Activated T-cell treated with anti-CD3 and anti-CD28 coated beads for 24 hours (primary cell): ENCODE measurements around the gene TAS2R7.
"Not testable (repeated sequence)": the region's sequence is repeated elsewhere in the genome, so short reads cannot be mapped to it uniquely, and the experiment has no call there.

Experiments used
- DNase-seq: peaks from one replicate; pipeline ENCODE4 v3.0.0-alpha.2; 2020; ENCODE audit warnings: low read depth

Gene TAS2R7, protein sequence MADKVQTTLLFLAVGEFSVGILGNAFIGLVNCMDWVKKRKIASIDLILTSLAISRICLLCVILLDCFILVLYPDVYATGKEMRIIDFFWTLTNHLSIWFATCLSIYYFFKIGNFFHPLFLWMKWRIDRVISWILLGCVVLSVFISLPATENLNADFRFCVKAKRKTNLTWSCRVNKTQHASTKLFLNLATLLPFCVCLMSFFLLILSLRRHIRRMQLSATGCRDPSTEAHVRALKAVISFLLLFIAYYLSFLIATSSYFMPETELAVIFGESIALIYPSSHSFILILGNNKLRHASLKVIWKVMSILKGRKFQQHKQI

DNA sequence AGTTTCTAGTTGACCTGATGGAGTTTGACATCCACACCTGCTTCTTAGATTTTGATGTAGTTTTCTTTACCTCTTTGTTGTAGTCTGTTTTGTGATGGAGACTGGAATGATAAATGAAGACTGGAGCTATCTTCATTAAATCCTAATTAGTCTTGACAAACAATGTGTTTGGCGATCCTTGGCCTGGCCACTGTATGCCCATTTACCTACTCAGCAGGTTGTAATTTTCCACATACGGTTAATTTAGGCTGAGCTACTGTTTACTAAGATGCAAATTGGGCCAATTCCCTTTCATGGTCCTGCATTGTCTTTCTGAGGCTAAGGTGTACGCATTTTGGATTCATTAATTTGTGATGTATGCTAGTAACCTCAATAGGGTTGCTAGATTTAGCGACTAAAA, at the start of gene TAS2R7:
TSS of gene TAS2R7 (minus strand) at position 41 of the 400 bp plus-strand sequence. CDS start 57 bp downstream, outside the sequence.
- no peak for DNase-seq

DNA sequence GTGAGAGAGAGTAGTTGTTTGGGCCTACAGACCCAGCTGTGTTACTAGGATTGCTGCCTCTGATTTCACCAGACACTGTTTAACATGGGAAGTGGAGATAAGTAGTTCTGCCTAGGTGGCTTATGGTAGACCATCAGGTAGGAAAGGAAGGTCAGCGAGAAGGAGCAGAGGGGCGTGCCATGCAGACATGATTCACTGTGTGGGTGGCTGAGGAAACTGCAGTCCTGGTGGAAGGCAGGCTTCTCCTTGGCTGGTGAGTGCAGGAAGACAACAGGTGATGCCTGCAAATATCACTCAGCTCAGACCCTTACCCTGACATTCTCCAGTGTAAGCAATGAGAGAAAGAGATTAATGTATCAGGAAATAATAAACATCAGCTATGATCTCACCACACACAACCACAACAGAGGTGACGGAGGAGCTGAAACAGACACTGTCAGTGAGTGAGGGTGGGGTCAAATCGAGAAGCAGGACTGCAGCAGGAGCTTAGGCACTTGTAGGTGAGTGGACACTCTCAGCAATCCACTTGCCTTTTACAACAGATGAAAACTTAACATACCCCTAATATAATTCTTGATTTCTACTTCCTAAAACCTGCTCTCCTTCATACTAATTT, 48.9 kb upstream of the TAS2R7 start:
- no peak for DNase-seq

DNA sequence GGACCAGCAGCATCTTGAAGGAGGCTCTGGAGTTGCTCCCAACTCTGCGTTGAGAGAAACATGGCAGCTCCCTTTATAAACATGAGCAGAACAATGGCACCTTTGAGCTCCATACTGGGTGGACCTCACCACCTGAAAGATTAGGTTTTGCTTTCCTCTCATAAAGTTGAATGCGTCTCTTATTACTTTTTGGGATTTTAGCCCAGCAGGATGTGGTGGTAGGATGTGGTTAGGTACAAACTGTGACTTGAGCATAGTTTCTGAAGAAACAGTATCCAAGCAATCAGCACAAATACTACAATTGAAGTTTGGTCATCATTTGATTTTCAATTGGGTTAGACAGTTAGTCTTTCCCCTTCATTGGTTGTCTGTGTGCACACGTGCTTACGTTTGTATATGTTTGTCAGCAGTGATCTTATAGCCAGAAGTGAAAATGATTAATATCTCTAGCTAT, 47.0 kb upstream of the TAS2R7 start, which contains the start of gene PRR4:
TSS of gene PRR4 (minus strand) at position 51 of the 454 bp plus-strand sequence. CDS start at position 13, 38 bp downstream.
- DNase-seq, result no peak

DNA sequence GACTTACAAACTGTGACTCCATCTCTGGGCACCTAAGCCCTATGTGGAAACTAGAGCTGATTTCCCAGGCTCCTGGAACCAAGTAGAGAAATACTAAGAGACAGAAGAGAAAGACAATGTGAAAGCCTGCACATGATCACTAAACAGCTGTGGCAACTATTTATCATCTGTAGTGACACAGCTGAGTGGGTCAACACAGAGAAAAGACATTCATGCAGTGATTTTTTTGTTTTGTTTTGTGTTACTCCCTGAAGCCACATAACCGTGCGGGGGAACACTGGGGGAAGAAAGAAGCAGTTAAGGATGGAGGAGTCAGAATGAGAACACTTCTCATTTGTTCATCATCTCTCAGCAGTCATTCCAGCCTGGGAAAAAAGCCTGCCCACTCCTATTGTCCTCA, 45.3 kb upstream of the TAS2R7 start:
- no peak for DNase-seq

DNA sequence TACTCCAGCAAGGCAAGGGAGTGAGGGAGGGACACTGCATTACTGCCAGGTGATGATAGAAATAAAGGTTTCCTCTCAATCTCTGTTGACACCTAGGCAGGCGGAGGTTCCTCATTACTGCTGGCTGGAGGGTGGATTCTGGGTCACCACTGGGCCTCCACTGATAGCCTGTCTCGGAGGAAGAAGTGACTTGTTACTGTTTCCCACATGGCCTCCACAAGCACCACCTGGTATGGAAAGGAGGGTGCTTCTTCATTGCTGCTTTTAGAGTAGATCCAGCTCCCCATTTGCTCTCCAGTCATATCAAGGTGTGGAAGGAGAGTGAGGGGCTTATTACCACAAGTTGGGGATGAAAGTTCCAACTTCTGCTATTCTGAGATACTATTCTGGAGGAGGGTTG, 40.4 kb upstream of the TAS2R7 start:
- no peak for DNase-seq

DNA sequence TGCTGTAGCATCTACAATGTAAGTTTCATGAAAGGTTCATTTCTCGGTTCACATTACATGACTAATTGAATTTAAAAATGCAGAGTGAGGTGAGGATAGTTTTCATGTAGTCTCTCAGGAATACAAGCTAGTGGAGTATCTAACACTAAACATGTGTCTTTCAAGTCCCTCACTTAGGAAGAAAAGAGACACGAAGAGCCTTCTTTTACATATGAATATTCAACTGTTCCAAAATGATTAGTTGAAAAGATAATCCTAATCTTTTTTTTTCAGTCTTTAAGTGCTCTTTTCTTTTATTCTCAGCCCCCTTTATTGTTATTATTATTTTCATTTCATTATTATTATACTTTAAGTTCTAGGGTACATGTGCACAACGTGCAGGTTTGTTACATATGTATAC, 36.0 kb upstream of the TAS2R7 start:
- no peak for DNase-seq

DNA sequence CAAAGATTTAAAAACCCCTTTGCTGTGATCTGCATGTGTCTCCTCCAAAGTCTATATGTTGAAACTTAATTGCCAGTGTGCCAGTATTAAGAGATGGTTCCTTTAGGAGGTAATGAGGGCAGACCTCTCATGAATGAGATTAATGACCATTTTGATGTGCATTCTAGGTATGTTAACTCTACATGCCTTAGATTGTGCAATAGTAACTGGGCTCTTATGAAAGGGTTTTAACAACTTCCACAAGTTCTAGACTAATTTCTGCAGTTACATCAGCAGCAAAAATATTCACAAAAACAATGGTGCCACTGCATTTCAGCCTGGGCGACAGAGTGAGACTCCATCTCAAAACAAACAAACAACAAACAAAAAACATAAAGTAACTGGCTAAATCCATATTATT, 27.6 kb upstream of the TAS2R7 start:
- DNase-seq, result no peak

DNA sequence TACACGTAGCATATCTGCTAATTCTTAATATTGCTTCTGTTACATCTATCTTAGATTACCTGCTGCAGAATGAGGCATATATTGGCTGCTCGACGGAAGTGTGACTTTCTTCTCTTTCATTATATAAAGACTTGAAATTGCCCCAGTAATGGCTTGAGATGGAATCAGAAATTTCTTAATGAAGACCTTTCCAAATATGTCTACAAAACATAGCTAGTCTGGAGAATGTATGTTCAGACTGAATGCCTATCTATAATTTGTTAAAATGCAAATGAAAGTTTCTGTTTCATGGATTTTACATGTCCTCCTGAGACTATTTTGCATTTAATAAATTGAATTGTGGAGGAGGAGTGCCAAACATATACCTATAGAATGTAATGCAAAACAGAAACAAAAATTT, 23.8 kb upstream of the TAS2R7 start, which contains the start of gene TAS2R10:
TSS of gene TAS2R10 (minus strand) at position 101 of the 400 bp plus-strand sequence. CDS start at position 12, 89 bp downstream.
- DNase-seq, result no peak

DNA sequence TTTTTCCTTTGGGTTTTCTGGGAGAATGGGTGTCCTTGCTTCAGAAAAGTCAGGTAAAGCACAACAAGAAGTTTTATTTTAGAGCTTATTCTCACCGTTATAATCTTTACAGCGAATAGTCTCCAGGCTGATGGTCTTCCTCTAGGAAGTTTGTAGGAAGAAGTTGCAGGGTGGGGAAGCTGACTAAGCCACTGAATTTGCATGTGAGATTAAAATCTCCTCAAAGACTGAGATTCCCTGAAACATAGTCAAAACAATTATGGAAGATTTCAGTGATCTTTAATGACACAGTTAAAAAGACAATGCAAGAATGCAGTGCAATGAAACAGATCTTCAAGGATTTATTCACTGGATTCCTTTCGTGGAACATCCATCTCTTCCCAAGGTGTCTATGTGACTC, 22.5 kb upstream of the TAS2R7 start:
- no peak for DNase-seq

DNA sequence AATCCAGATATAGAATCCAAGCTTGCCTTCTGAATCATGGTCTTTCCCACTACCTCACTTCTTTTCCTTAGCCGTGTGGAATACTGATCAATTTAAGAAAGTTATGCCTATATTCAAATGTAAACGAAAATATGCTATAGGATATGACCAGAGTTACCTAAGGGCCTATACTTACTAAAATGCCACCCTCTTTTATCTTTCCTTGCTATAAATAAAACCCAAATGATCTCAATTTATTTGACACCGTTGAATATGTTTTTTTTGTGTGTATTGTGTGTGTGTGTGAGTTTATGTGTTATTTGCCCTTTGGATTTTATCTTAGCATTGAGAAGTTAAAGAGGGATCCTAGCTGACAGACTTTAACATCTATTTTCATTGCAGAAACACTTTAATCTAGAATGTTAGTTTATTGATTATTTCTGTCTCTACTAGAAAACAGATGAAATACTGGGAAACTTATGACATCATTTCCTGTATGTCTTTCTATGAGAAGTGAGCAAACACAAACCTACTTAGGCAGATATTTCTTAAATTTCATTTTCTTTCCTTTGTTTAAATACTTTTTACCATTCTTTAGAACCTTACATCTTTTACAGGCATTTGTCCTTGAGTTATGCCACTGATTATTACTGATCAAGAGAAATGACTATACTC, 9.6 kb upstream of the TAS2R7 start:
- DNase-seq, result no peak

DNA sequence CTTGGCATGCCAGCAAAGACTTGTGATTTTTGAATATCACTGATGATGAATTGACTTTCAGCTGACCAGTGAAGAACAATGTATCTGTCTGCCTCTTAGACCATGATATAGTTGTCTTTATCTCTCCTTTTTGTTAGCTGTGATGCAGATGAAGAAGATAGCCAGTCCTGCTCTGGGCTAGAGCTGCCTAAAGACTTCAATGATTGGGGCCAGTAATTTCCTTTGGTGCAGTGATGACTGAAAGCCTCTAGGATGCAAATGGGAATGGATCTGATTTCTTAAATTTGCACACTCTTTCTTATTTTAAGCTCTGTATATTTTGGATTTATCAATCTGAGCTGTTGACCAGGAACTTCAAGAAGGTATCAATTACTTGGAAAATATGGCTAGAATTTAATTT, 7.6 kb upstream of the TAS2R7 start, which contains the start of gene TAS2R9:
TSS of gene TAS2R9 (minus strand) at position 101 of the 400 bp plus-strand sequence. CDS start at position 8, 93 bp downstream.
- DNase-seq, result no peak

DNA sequence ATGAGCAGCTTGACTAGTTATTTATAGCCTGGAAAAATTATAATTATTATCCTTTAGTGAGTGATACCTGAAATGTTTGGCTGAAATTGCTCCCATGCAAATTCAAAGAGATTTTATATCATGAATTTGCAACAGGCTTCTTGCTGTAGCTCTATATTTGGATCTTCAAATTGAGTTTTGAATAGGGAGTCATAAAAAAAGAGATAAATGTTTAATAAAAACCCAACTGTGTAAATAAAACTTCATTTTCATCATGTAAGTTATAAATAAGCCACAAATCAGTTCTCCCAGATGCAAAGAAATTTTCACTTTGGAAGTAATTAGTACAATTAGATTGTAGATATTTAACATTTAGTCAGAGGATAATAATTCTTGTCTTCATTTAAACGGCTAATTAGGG, 4.8 kb upstream of the TAS2R7 start, which contains the start of gene TAS2R8:
TSS of gene TAS2R8 (minus strand) at position 101 of the 400 bp plus-strand sequence. CDS start 306 bp downstream, outside the sequence.
- DNase-seq, result no peak

DNA sequence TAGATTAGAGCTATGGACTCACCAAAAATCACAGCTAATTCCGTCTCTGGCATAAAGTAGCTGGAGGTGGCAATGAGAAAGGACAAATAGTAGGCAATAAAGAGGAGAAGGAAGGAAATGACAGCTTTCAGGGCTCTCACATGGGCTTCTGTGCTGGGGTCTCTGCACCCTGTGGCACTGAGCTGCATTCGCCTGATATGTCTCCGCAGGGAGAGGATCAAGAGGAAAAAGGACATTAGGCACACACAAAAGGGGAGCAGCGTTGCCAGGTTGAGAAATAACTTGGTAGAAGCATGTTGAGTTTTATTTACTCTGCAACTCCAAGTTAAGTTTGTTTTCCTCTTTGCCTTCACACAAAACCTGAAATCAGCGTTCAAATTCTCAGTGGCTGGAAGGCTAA, 686 bp downstream of the TAS2R7 start:
- DNase-seq, result no peak

DNA sequence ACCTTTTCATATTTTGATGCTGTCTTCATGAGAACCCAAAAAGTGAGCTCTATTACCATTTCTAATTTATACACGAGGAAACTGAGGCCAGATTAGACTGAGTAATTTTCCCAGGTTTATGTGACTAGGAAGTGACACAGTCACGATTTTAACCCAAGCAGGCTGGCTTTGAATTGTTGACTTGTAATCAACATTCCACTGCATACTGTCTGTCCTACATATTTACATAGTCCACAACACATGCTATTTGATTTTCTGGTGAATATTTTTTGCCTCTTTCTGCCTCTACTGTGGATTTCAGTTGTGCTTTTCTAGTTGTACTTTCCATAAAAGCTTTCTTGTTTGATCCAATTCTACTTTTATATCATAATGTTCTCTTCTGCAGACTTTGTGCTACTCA, 8.2 kb downstream of the TAS2R7 start:
- no peak for DNase-seq

DNA sequence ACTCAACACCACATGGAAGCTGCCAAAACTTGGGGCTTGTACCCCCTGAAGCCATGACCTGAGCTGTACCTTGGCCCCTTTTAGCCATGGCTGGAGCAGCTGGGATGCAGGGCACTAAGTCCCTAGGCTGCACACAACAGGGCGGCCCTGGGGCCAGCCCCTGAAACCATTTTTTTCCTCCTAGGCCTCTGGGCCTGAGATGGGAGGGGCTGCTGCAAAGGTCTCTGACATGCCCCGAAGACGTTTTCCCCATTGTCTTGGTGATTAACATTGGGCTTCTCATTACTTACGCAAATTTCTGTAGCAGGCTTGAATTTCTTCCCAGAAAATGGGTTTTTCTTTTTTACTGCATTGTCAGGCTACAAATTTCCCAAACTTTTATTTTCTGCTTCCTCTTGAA, 10.7 kb downstream of the TAS2R7 start:
- not testable (repeated sequence) for DNase-seq

DNA sequence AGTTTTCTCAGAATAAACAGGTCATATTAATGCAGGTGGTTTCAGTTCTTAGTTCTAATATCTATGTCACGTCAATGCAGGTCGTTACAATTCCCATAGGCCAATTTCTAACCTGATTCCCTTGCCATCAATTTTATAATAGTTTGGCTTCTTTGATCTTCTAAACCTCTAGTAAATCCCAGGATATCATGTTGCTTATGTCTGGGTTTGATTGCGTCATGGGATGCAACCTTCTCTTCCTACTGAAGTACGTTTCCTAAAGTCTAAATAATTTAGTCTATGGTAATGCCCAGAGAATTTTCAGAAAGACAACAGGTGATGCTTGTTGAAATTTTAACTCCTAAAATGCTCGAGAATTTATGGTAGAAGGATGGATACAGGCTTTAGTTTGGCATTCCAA, 19.2 kb downstream of the TAS2R7 start:
- DNase-seq, result no peak

DNA sequence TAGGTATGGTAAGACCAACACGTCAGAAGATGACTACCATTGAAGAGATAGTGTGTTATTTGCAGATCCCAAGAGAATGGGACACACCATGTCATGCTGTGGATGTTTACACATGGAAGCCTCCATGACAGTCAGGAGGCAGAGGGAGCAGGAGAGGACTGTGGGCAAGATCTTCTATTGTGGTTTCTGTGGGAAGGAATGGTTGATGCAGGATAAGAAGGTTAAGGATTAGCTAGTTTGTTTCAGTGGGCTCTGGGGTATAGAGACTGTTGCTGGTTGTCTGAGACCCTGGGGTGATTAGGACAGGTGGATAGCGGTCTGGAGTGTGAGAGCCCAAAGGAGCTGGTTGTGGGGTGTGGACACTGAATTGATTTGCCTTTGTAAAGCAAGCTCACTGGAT, 23.3 kb downstream of the TAS2R7 start:
- DNase-seq, result no peak

DNA sequence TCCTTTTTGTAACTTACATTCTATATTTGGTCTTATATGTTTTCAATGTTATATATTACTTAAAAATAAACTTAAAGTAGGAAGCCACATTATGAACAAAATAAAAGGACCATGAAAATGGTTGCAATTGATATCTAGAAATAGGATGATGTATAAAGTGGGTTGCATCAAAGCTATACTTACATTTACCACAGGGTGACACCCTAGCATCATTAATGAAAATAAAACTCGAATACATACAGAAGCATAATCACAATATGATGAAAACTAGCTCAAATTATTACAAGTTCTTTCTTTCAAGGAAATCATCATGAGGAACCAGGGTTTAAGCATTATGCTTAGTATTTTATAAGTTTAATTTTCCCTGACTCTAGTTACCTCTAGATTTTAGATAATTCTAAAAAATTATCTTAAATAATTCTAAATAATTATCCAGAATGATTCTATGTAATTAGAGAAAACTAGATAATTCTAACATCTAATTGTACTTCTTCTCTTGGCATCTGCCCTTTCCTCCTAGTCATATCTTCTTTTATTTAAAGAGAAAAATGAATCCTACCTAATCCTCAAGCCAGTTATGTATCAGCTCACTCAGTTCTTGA, 31.2 kb downstream of the TAS2R7 start:
- no peak for DNase-seq

DNA sequence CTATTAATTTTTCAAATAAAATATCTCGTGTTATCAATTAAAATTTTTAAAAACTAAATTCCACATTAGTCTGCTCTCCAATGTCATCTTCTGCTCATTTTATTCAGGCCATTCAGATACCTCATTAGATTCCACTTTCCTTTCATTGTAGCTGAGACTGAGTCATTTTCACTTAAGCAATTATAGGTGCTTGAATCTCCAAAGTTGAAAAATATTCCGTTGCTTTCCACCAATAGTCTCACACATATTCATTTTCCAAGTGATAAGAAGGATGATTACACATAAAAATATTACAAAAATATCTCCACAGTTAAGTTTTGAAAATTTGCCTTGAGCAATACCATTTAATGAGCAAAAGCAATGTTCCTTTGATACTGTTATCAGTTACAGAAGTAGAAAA, 42.8 kb downstream of the TAS2R7 start:
- DNase-seq, result no peak

DNA sequence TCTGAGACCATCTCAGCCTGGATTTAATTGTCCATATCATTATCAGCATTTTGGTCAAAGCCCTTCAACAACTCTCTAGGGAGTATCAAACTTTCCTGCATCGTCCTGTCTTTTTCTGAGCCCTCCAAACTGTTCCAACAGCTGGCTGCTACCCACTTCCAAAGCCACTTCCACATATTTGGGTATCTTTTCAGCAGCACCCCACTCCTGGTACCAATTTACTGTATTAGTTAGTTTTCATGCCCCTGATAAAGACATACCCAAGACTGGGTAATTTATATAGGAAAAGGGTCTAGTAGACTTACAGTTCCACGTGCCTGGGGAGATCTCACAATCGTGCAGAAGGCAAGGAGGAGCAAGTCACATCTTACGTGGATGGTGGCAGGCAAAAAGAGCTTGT, 46.2 kb downstream of the TAS2R7 start:
- no peak for DNase-seq

DNA sequence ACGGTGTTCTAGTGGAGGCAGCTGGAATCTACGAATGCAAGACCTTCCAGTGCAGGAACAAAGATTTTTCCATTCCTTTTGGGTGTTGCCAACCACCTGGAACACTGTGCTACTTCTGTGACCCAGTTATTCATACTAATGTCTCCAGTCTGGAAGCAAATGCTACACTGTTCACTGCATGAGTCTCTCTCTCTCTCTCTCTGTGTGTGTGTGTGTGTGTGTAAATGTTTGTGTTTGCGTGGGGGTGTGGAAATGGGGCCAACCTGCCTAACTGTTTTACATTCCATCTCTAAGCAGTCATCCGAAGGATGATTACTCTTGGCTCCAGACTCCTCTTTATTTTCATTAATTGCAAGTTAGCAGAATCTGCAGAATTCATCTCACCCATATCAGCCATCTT, 49.4 kb downstream of the TAS2R7 start:
- DNase-seq, result no peak
